ENCODE data around the gene GLT8D2. TPM values are rescaled to one million over a fixed set of nuclear protein-coding genes. Genes with fewer than 3 reads are reported as not detected.

The GLT8D2 gene
- total RNA-seq, 1 experiment from 2014 or later, result 1.6 TPM

- intact Hi-C loops (cut with micrococcal nuclease), result loop anchor here (5.0 kb wide), 1 partner anchor 166 kb away; no protein-coding TSS in a partner anchor
These were observed 1.8 kb downstream of the GLT8D2 start for GRCh38 chr12:104048162-104048561.

DNA sequence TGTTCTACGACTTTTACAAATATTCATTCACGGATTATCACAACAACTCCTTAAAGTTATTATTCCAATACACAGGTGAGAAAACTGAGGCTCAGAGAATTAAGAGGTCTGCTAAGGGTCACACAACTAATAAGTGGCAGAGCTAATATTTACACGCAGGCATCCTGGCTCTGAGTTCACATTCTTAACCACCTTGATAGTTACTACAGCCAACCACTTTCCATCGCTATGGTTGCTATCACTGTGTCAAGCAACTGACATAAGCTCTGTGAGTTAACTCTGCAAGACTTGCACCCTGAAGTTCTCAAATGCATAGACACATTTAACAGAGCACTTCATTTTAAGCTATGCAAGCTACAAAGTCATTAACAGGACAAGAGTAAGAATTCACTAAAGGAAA, 3.7 kb downstream of the GLT8D2 start:
- no peak overlapping the region for H3K4me3 ChIP-seq (ENCODE audit: low read length)
- H3K9me2 ChIP-seq (replicated peaks; ENCODE audit: low read length), result no peaks in the 10 kb centered on the region
- ChIA-PET POLR2A (ENCODE audit: unreplicated experiment) (no interaction called here), CTCF (no interaction called here)
- H3K4me1 ChIP-seq (ENCODE audit: insufficient read depth, low read length), result peaks cover 15% of the 10 kb centered on the region
- H3F3A ChIP-seq (ENCODE audit: low read length, unreplicated experiment), result no peaks in the 10 kb centered on the region
- no peak overlapping the region for H2AFZ ChIP-seq (ENCODE audit: low read length)
- intact Hi-C loops (cut with micrococcal nuclease), result loop anchor here (5.0 kb wide), 1 partner anchor 164 kb away; no protein-coding TSS in a partner anchor
- BruUV-seq (replicated peaks), result no TSS peak
- H3K79me2 ChIP-seq (ENCODE audit: low read length), result no peaks in the 10 kb centered on the region
- no peak for TF ChIP-seq EZH2phosphoT487 (IDR thresholded peaks at IDR 0.05; ENCODE audit: borderline replicate concordance, low read length)
- no peak for TF ChIP-seq EZH2 (IDR thresholded peaks at IDR 0.05; ENCODE audit: low read length, unreplicated experiment)
- TF ChIP-seq, protein P1, sequence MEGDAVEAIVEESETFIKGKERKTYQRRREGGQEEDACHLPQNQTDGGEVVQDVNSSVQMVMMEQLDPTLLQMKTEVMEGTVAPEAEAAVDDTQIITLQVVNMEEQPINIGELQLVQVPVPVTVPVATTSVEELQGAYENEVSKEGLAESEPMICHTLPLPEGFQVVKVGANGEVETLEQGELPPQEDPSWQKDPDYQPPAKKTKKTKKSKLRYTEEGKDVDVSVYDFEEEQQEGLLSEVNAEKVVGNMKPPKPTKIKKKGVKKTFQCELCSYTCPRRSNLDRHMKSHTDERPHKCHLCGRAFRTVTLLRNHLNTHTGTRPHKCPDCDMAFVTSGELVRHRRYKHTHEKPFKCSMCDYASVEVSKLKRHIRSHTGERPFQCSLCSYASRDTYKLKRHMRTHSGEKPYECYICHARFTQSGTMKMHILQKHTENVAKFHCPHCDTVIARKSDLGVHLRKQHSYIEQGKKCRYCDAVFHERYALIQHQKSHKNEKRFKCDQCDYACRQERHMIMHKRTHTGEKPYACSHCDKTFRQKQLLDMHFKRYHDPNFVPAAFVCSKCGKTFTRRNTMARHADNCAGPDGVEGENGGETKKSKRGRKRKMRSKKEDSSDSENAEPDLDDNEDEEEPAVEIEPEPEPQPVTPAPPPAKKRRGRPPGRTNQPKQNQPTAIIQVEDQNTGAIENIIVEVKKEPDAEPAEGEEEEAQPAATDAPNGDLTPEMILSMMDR (conservative IDR thresholded peaks at IDR 0.05; ENCODE audit: low read depth, low read length), result no peak
- H3K9ac ChIP-seq (ENCODE audit: low read length), result no peak overlapping the region
- ATAC-seq, result no peak
- H4K20me1 ChIP-seq (ENCODE audit: low read length), result no peaks in the 10 kb centered on the region
- no peaks in the 10 kb centered on the region for H3K27me3 ChIP-seq (ENCODE audit: low read length)
- no peak overlapping the region for H3K27ac ChIP-seq (ENCODE audit: low read length)
- no peak for DNase-seq
- H3K9me3 ChIP-seq (ENCODE audit: low read length), result no peaks in the 10 kb centered on the region
- H3K36me3 ChIP-seq (ENCODE audit: low read depth, low read length), result no peaks in the 10 kb centered on the region
- no peak overlapping the region for H3K4me2 ChIP-seq (ENCODE audit: low read length)

More at GRCh38 chr12:104048162-104048561, 1.8 kb downstream of the GLT8D2 start:
- no peaks in the 10 kb centered on the region for H3K9me3 ChIP-seq (ENCODE audit: low read length)
- DNase-seq, result no peak
- H3K4me3 ChIP-seq (ENCODE audit: low read length), result no peak overlapping the region
- H3K36me3 ChIP-seq (ENCODE audit: low read depth, low read length), result no peaks in the 10 kb centered on the region
- CTCF ChIA-PET, result no interaction called here
- H3K9me2 ChIP-seq (replicated peaks; ENCODE audit: low read length), result no peaks in the 10 kb centered on the region
- peaks cover 15% of the 10 kb centered on the region for H3K4me1 ChIP-seq (ENCODE audit: insufficient read depth, low read length)
- POLR2A ChIA-PET (ENCODE audit: unreplicated experiment), result no interaction called here
- no TSS peak for BruUV-seq (replicated peaks)
- no peaks in the 10 kb centered on the region for H3K27me3 ChIP-seq (ENCODE audit: low read length)
- no peaks in the 10 kb centered on the region for H3F3A ChIP-seq (ENCODE audit: low read length, unreplicated experiment)
- no peaks in the 10 kb centered on the region for H3K79me2 ChIP-seq (ENCODE audit: low read length)
- TF ChIP-seq, protein P1 (conservative IDR thresholded peaks at IDR 0.05; ENCODE audit: low read depth, low read length), result no peak
- TF ChIP-seq EZH2phosphoT487 (IDR thresholded peaks at IDR 0.05; ENCODE audit: borderline replicate concordance, low read length) (no peak), EZH2 (IDR thresholded peaks at IDR 0.05; ENCODE audit: low read length, unreplicated experiment) (no peak)
- no peak for ATAC-seq
- H3K27ac ChIP-seq (ENCODE audit: low read length), result no peak overlapping the region
- H3K4me2 ChIP-seq (ENCODE audit: low read length), result no peak overlapping the region
- H2AFZ ChIP-seq (ENCODE audit: low read length), result no peak overlapping the region
- H3K9ac ChIP-seq (ENCODE audit: low read length), result no peak overlapping the region
- H4K20me1 ChIP-seq (ENCODE audit: low read length), result no peaks in the 10 kb centered on the region

- CTCF ChIA-PET, result no interaction called here
These were observed 5.8 kb downstream of the GLT8D2 start for GRCh38 chr12:104044158-104044557.

More at GRCh38 chr12:104044158-104044557, 5.8 kb downstream of the GLT8D2 start:
- H3K79me2 ChIP-seq (ENCODE audit: low read length), result no peaks in the 10 kb centered on the region
- H3K4me3 ChIP-seq (ENCODE audit: low read length), result no peak overlapping the region
- no peak overlapping the region for H3K27ac ChIP-seq (ENCODE audit: low read length)
- ATAC-seq (no peak), DNase-seq (no peak)
- no peaks in the 10 kb centered on the region for H4K20me1 ChIP-seq (ENCODE audit: low read length)
- no peaks in the 10 kb centered on the region for H3K36me3 ChIP-seq (ENCODE audit: low read depth, low read length)
- no TSS peak for BruUV-seq (replicated peaks)
- H3K9ac ChIP-seq (ENCODE audit: low read length), result no peak overlapping the region
- H3K9me2 ChIP-seq (replicated peaks; ENCODE audit: low read length), result no peaks in the 10 kb centered on the region
- no peaks in the 10 kb centered on the region for H3K27me3 ChIP-seq (ENCODE audit: low read length)
- intact Hi-C loops (cut with micrococcal nuclease), result no loop called here
- H3K4me2 ChIP-seq (ENCODE audit: low read length), result no peak overlapping the region
- TF ChIP-seq EZH2 (IDR thresholded peaks at IDR 0.05; ENCODE audit: low read length, unreplicated experiment), result no peak
- TF ChIP-seq EZH2phosphoT487 (IDR thresholded peaks at IDR 0.05; ENCODE audit: borderline replicate concordance, low read length), result no peak
- TF ChIP-seq, protein P1 (conservative IDR thresholded peaks at IDR 0.05; ENCODE audit: low read depth, low read length), result no peak
- no peak overlapping the region for H2AFZ ChIP-seq (ENCODE audit: low read length)
- no peaks in the 10 kb centered on the region for H3K9me3 ChIP-seq (ENCODE audit: low read length)
- no peaks in the 10 kb centered on the region for H3F3A ChIP-seq (ENCODE audit: low read length, unreplicated experiment)
- peaks cover 6% of the 10 kb centered on the region for H3K4me1 ChIP-seq (ENCODE audit: insufficient read depth, low read length)
- POLR2A ChIA-PET (ENCODE audit: unreplicated experiment), result no interaction called here

Measured in PC-3 (cell line).